Transverse colon (tissue), 4 donors: ENCODE measurements around the gene RPS3. TPM values are rescaled to one million over a fixed set of nuclear protein-coding genes. Genes with fewer than 3 reads are reported as not detected.

Source experiments
- DNase-seq: peaks from one replicate; pipeline ENCODE4 v3.0.0-alpha.2; 2019
- H3K27ac ChIP-seq, 4 donors: fragments of 200-600 bp; sonication (generic); 2 replicates each; pipeline ENCODE4 v1.5.1; 2016 to 2018; ENCODE audit warnings: inconsistent platforms in 4 of 4
- H3K27me3 ChIP-seq: fragments of 200-600 bp; sonication (generic); 2 replicates; pipeline ENCODE4 v1.5.1; 2017; ENCODE audit warnings: inconsistent platforms
- H3K36me3 ChIP-seq, 4 donors: fragments of 200-600 bp; sonication (generic); 2 replicates each; pipeline ENCODE4 v1.5.1; 2017 to 2019; ENCODE audit warnings: inconsistent platforms in 4 of 4
- H3K4me1 ChIP-seq, 4 donors: fragments of 200-600 bp; sonication (generic); 2 replicates each; pipeline ENCODE4 v1.5.1; 2017 to 2020; ENCODE audit warnings: inconsistent platforms in 4 of 4
- H3K4me3 ChIP-seq, 4 donors: fragments of 200-600 bp; sonication (generic); 1 replicate in 1 of 4; 2 replicates in 3 of 4; pipeline versions ENCODE4 v1.5.1 to v1.6.1; 2017 to 2019; ENCODE audit warnings: inconsistent platforms in 4 of 4
- H3K9me3 ChIP-seq, 2 donors: fragments of 200-600 bp; sonication (generic); 2 replicates each; pipeline ENCODE4 v1.5.1; 2017 to 2019; ENCODE audit warnings: inconsistent platforms in 2 of 2
- CTCF ChIP-seq, 5 experiments: fragments of 200-600 bp in 3 of 5; fragments of 450-650 bp in 2 of 5; sonication (generic) in 3 of 5; IDR thresholded peaks; 1 replicate in 2 of 5; 2 replicates in 3 of 5; pipeline ENCODE4 v1.5.1; 2016 to 2017; ENCODE audit warnings: antibody characterized with exemption in 5 of 5, inconsistent platforms in 3 of 5, mild to moderate bottlenecking in 2 of 5, moderate library complexity in 1 of 5
- EP300 ChIP-seq: sonication (generic); formaldehyde crosslinking; IDR thresholded peaks from one replicate; pipeline ENCODE4 v1.6.1; 2017; ENCODE audit warnings: antibody characterized with exemption, low read depth
- POLR2A ChIP-seq: fragments of 450-650 bp; IDR thresholded peaks from one replicate; pipeline ENCODE4 v1.6.1; 2016; ENCODE audit warnings: antibody characterized with exemption, mild to moderate bottlenecking, moderate library complexity
- POLR2AphosphoS5 ChIP-seq, 3 donors: sonication (generic); formaldehyde crosslinking; IDR thresholded peaks; one replicate each; pipeline ENCODE4 v1.6.1; 2016; ENCODE audit warnings: antibody characterized with exemption in 3 of 3
- WGBS, 2 donors: methylation state at CpG; one replicate each; pipeline ENCODE4 v1.1.5; 2018; ENCODE audit warnings: low coverage in 1 of 2; 5-methylcytosine and 5-hydroxymethylcytosine counted together
- in situ Hi-C, 4 donors: fragments of 200-750 bp; cut with MboI; loops; one replicate each; pipeline versions ENCODE4 v1.15.0 to v1.15.1; 2017; ENCODE audit warnings: low sequenced_read_pairs in 3 of 4, low pct_ligation_motif_present in 1 of 4, low pct_unique_long_range_greater_than_20kb in 1 of 4
- intact Hi-C: fragments of 100-400 bp; cut with DNase I; formaldehyde crosslinking; loops from one replicate; pipeline ENCODE4 v1.15.1; 2023; ENCODE audit warnings: low total_unique reads
- total RNA-seq, 4 donors: library from RNA; depleted of rRNA; stranded (reverse); fragments of >200 nt; gene quantifications; one replicate each; pipeline ENCODE4 v1.1.0, GENCODE V29; 2016

The RPS3 gene
- total RNA-seq, 4 donors from 2014 or later: 492 to 1,045 (median 813) TPM

GRCh38 chr11:75350743-75351540 is 48.4 kb upstream of the RPS3 start:
- WGBS, 2 donors: 11% methylated on average over 40 of the region's 47 CpGs; no CpG with 5 or more reads in 1 of the 2 donors
- peak; percentile 61 for DNase-seq
- intact Hi-C loops: no loop called here
- in situ Hi-C loops: no loop called here
- Histone ChIP-seq H3K36me3 (no peaks in the 10 kb centered on the region), H3K27me3 (no peaks in the 10 kb centered on the region), H3K27ac (peak overlapping the region; percentile 91 to 97 (median 94)), H3K4me3 (peak overlapping the region; percentile 59 to 87 (median 74)), H3K4me1 (peaks cover 39 to 62% (median 59%) of the 10 kb centered on the region in 4 donors), H3K9me3 (no peaks in the 10 kb centered on the region)
- no peak for TF ChIP-seq POLR2A
- TF ChIP-seq POLR2AphosphoS5 (IDR thresholded peaks at IDR 0.05): no peak
- no peak for TF ChIP-seq EP300
- TF ChIP-seq CTCF (IDR thresholded peaks at IDR 0.05): peak in 2 of 5 experiments; percentile 24 to 37

GRCh38 chr11:75351541-75351790 is 47.9 kb upstream of the RPS3 start, which contains the start of gene ARRB1:
ARRB1 (minus strand) TSS chr11:75351661; CDS start chr11:75351607, 54 bp downstream.
- H3K4me3 ChIP-seq: peak within 1 kb of the TSS; percentile 59 to 87 (median 74)
- H3K27me3 ChIP-seq: no peaks in the 10 kb centered on the region
- intact Hi-C loops: no loop called here
- DNase-seq: no peak
- H3K36me3 ChIP-seq: no peaks in the 10 kb centered on the region
- no peaks in the 10 kb centered on the region for H3K9me3 ChIP-seq
- H3K4me1 ChIP-seq: peaks cover 34 to 57% (median 54%) of the 10 kb centered on the region in 4 donors
- in situ Hi-C loops: no loop called here
- peak within 1 kb of the TSS; percentile 91 to 97 (median 94) for H3K27ac ChIP-seq
- TF ChIP-seq POLR2AphosphoS5 (IDR thresholded peaks at IDR 0.05) (no peak), EP300 (no peak), POLR2A (no peak), CTCF (IDR thresholded peaks at IDR 0.05) (no peak)
- no CpG with 5 or more reads among the region's 38 CpGs for WGBS, 2 donors

- Histone ChIP-seq H3K4me3 (peak overlapping the region; percentile 57 to 83 (median 62)), H3K4me1 (peaks cover 29 to 52% (median 48%) of the 10 kb centered on the region in 4 donors), H3K27ac (peak overlapping the region; percentile 91 to 97 (median 94)), H3K9me3 (no peaks in the 10 kb centered on the region), H3K36me3 (no peaks in the 10 kb centered on the region), H3K27me3 (no peaks in the 10 kb centered on the region)
- in situ Hi-C loops: no loop called here
- TF ChIP-seq CTCF (IDR thresholded peaks at IDR 0.05) (peak in 3 of 5 experiments; percentile 6 to 50 (median 12)), EP300 (no peak), POLR2AphosphoS5 (IDR thresholded peaks at IDR 0.05) (peak in 2 of 3 donors; percentile 75 to 86), POLR2A (peak; percentile 88)
- DNase-seq: peak; percentile 81
- intact Hi-C loops: no loop called here
- 0 to 2% methylated on average over 6 to 30 of the region's 64 CpGs for WGBS, 2 donors
These were observed 47.3 kb upstream of the RPS3 start for GRCh38 chr11:75351791-75352587.

- in situ Hi-C loops: no loop called here
- Histone ChIP-seq H3K27ac (peak overlapping the region; percentile 91 to 97 (median 94)), H3K4me1 (peaks cover 22 to 45% (median 41%) of the 10 kb centered on the region in 4 donors), H3K9me3 (no peaks in the 10 kb centered on the region), H3K36me3 (no peaks in the 10 kb centered on the region), H3K27me3 (no peaks in the 10 kb centered on the region), H3K4me3 (peak overlapping the region in 3 of 4 donors; percentile 59 to 83 (median 65))
- 35% methylated on average over 5 of the region's 5 CpGs; no CpG with 5 or more reads in 1 of the 2 donors for WGBS, 2 donors
- intact Hi-C loops: no loop called here
- no peak for DNase-seq
- TF ChIP-seq POLR2A: no peak
- TF ChIP-seq CTCF (IDR thresholded peaks at IDR 0.05): no peak
- TF ChIP-seq EP300: no peak
- TF ChIP-seq POLR2AphosphoS5 (IDR thresholded peaks at IDR 0.05): no peak
These were observed 46.6 kb upstream of the RPS3 start for GRCh38 chr11:75352588-75353206.
